Measurements from ENCODE around the gene GBA2.

Gene GBA2

GRCh38 chr9:35714579-35715252, 34.3 kb downstream of the GBA2 start:
- DNase-seq (ENCODE audit: low spot score) = no peak

- DNase-seq (ENCODE audit: low spot score) = no peak
Measured at GRCh38 chr9:35714123-35714522, 34.9 kb downstream of the GBA2 start.

- DNase-seq (ENCODE audit: low spot score) = no peak
Measured at GRCh38 chr9:35713578-35713977, 35.5 kb downstream of the GBA2 start.

- DNase-seq (ENCODE audit: low spot score) = no peak
Measured at GRCh38 chr9:35712762-35713400, 36.1 kb downstream of the GBA2 start.

- DNase-seq (ENCODE audit: low spot score) = peak; percentile 53
Measured at GRCh38 chr9:35711501-35712428, 37.3 kb downstream of the GBA2 start.

GRCh38 chr9:35710818-35711500, 38.1 kb downstream of the GBA2 start:
- no peak for DNase-seq (ENCODE audit: low spot score)

- no peak for DNase-seq (ENCODE audit: low spot score)
Measured at GRCh38 chr9:35708146-35708545, 40.9 kb downstream of the GBA2 start.

- DNase-seq (ENCODE audit: low spot score) = no peak
Measured at GRCh38 chr9:35706951-35707350, 42.1 kb downstream of the GBA2 start.

- DNase-seq (ENCODE audit: low spot score) = no peak
Measured at GRCh38 chr9:35705836-35706430, 43.1 kb downstream of the GBA2 start.

- DNase-seq (ENCODE audit: low spot score) = no peak
Measured at GRCh38 chr9:35705372-35705771, 43.7 kb downstream of the GBA2 start.

GRCh38 chr9:35703906-35704672, 44.9 kb downstream of the GBA2 start:
- no peak for DNase-seq (ENCODE audit: low spot score)

- no peak for DNase-seq (ENCODE audit: low spot score)
Measured at GRCh38 chr9:35702696-35703095, 46.3 kb downstream of the GBA2 start.

- DNase-seq (ENCODE audit: low spot score) = no peak
Measured at GRCh38 chr9:35700942-35701341, 48.1 kb downstream of the GBA2 start.

GRCh38 chr9:35700031-35700430, 49.0 kb downstream of the GBA2 start:
- DNase-seq (ENCODE audit: low spot score) = no peak

GRCh38 chr9:35698231-35698630, 50.8 kb downstream of the GBA2 start:
- no peak for DNase-seq (ENCODE audit: low spot score)

GRCh38 chr9:35697486-35697885, 51.5 kb downstream of the GBA2 start:
- no peak for DNase-seq (ENCODE audit: low spot score)

- peak; percentile 62 for DNase-seq (ENCODE audit: low spot score)
Measured at GRCh38 chr9:35696520-35697215, 52.4 kb downstream of the GBA2 start.

GRCh38 chr9:35695943-35696401, 53.1 kb downstream of the GBA2 start:
- DNase-seq (ENCODE audit: low spot score) = no peak

- no peak for DNase-seq (ENCODE audit: low spot score)
Measured at GRCh38 chr9:35691757-35692301, 57.2 kb downstream of the GBA2 start.

- no peak for DNase-seq (ENCODE audit: low spot score)
Measured at GRCh38 chr9:35691334-35691650, 57.7 kb downstream of the GBA2 start.
